Gastrocnemius medialis (tissue), 4 donors: ENCODE measurements around the gene CDH4.

Source experiments
- POLR2A ChIP-seq, 2 donors: fragments of 450-650 bp; IDR thresholded peaks; one replicate each; pipeline ENCODE4 v1.6.1; 2017; ENCODE audit warnings: antibody characterized with exemption in 2 of 2, mild to moderate bottlenecking in 2 of 2, moderate library complexity in 2 of 2
- TF ChIP-seq, protein P1 (sequence below), 5 experiments: fragments of 450-650 bp in 3 of 5; fragments of 200-600 bp in 2 of 5; sonication (generic) in 2 of 5; IDR thresholded peaks in 4 of 5; conservative IDR thresholded peaks in 1 of 5; 1 replicate in 4 of 5; 2 replicates in 1 of 5; pipeline ENCODE4 v1.5.1; 2016 to 2019; ENCODE audit warnings: antibody characterized with exemption in 5 of 5, mild to moderate bottlenecking in 3 of 5, moderate library complexity in 3 of 5

- TF ChIP-seq, protein P1, sequence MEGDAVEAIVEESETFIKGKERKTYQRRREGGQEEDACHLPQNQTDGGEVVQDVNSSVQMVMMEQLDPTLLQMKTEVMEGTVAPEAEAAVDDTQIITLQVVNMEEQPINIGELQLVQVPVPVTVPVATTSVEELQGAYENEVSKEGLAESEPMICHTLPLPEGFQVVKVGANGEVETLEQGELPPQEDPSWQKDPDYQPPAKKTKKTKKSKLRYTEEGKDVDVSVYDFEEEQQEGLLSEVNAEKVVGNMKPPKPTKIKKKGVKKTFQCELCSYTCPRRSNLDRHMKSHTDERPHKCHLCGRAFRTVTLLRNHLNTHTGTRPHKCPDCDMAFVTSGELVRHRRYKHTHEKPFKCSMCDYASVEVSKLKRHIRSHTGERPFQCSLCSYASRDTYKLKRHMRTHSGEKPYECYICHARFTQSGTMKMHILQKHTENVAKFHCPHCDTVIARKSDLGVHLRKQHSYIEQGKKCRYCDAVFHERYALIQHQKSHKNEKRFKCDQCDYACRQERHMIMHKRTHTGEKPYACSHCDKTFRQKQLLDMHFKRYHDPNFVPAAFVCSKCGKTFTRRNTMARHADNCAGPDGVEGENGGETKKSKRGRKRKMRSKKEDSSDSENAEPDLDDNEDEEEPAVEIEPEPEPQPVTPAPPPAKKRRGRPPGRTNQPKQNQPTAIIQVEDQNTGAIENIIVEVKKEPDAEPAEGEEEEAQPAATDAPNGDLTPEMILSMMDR (IDR thresholded peaks at IDR 0.05 in 4 of 5, conservative IDR thresholded peaks at IDR 0.05 in 1 of 5): no peak
- no peak for TF ChIP-seq POLR2A (IDR thresholded peaks at IDR 0.05)
These were observed 46.6 kb downstream of the CDH4 start for GRCh38 chr20:61298661-61299060.
